ENCODE results near the gene MICAL2.

The MICAL2 gene

GRCh38 chr11:12192794-12193514 lies 82.6 kb downstream of the MICAL2 start:
- no peak for DNase-seq

GRCh38 chr11:12193515-12194336 lies 83.3 kb downstream of the MICAL2 start:
- no peak for DNase-seq

- DNase-seq: no peak
These were observed 85.4 kb downstream of the MICAL2 start for GRCh38 chr11:12195768-12196167.

GRCh38 chr11:12196308-12196707 lies 85.9 kb downstream of the MICAL2 start:
- DNase-seq: no peak

GRCh38 chr11:12196872-12197271 lies 86.5 kb downstream of the MICAL2 start:
- DNase-seq: no peak

- no peak for DNase-seq
These were observed 88.1 kb downstream of the MICAL2 start for GRCh38 chr11:12198251-12199222.

- DNase-seq: peak in 1 of 2 experiments; percentile 7
These were observed 89.0 kb downstream of the MICAL2 start for GRCh38 chr11:12199231-12199948.

- DNase-seq: no peak
These were observed 90.0 kb downstream of the MICAL2 start for GRCh38 chr11:12200279-12200990.

GRCh38 chr11:12200991-12201985 lies 90.9 kb downstream of the MICAL2 start:
- DNase-seq: no peak

- no peak for DNase-seq
These were observed 92.4 kb downstream of the MICAL2 start for GRCh38 chr11:12202661-12203310.

- DNase-seq: no peak
These were observed 94.1 kb downstream of the MICAL2 start for GRCh38 chr11:12204506-12204905.

- DNase-seq: no peak
These were observed 94.9 kb downstream of the MICAL2 start for GRCh38 chr11:12205330-12205729.

- no peak for DNase-seq
These were observed 96.1 kb downstream of the MICAL2 start for GRCh38 chr11:12206529-12206928.

GRCh38 chr11:12207384-12208150 lies 97.2 kb downstream of the MICAL2 start:
- no peak for DNase-seq

- DNase-seq: no peak
These were observed 98.7 kb downstream of the MICAL2 start for GRCh38 chr11:12209096-12209495.

- DNase-seq: no peak
These were observed 99.8 kb downstream of the MICAL2 start for GRCh38 chr11:12210200-12210599.

- no peak for DNase-seq
These were observed 101.1 kb downstream of the MICAL2 start for GRCh38 chr11:12211331-12212065.

GRCh38 chr11:12212174-12212820 lies 101.9 kb downstream of the MICAL2 start:
- DNase-seq: no peak
